ENCODE results near the gene PCNX1. TPM values are rescaled to one million over a fixed set of nuclear protein-coding genes. Genes with fewer than 3 reads are reported as not detected.

Gene PCNX1
- total and polyA plus RNA-seq, 9 of the 15 experiments (the other 6 are each of a cell fraction or from before 2014, with no cell fraction given) = 0.30 to 4.5 (median 2.3) TPM

DNA sequence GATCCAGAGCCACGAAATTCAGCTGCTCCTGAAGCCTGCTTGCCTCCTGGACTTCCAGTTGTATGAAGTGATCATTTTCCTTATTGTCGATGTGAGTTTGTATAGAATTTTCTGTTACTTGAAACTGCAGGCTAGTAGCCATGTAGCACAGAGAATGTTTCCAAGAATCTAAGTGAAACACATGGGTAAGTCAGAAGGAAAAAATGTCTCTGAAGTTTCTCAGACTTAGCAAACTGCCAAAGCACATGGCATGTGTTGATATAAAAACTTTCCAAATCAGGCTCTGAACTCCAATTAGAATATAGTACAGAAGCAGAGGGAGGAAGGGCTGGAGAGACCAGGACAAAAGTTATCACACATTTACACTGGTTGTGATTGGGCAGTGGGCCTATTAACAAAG lies 9.8 kb upstream of the PCNX1 start:
- ChIA-PET CTCF (ENCODE audit: low intra/inter-chr PET ratio) (no interaction called here), POLR2A (no interaction called here)
- in situ Hi-C loops (cut with MboI) (no loop called here), intact Hi-C loops (cut with micrococcal nuclease) (no loop called here)
- Histone ChIP-seq H3K79me2 (ENCODE audit: control insufficient read depth, insufficient read depth, low read length) (no peaks in the 10 kb centered on the region), H3K4me2 (ENCODE audit: insufficient read depth, low read length) (no peak overlapping the region), H3K36me3 (ENCODE audit: control insufficient read depth, insufficient read depth, low read length) (no peaks in the 10 kb centered on the region), H2AFZ (ENCODE audit: low read depth, low read length) (no peak overlapping the region), H3K27ac (ENCODE audit: extremely low read depth, low read depth, low read length) (no peak overlapping the region), H3K9ac (ENCODE audit: insufficient read depth in 1 of 2, low read depth in 2 of 2, low read length in 2 of 2) (no peak overlapping the region), H3K4me3 (no peak overlapping the region), H3K9me3 (replicated peaks; ENCODE audit: control insufficient read depth, insufficient read depth, low read depth, low read length) (no peaks in the 10 kb centered on the region), H3K4me1 (replicated peaks in 1 of 2; ENCODE audit: control insufficient read depth in 2 of 2, insufficient read depth in 2 of 2, low read length in 2 of 2) (no peaks in the 10 kb centered on the region), H4K20me1 (replicated peaks; ENCODE audit: control insufficient read depth, insufficient read depth, low read length) (no peaks in the 10 kb centered on the region; the same call in 1 of the 2 replicates), H3K27me3 (ENCODE audit: control insufficient read depth in 2 of 2, insufficient read depth in 2 of 2, low read length in 2 of 2) (peaks cover 0 to 2% of the 10 kb centered on the region in 2 experiments; a peak in 1 of 5 replicates), H3K9me1 (ENCODE audit: control insufficient read depth, insufficient read depth, low read length) (no peaks in the 10 kb centered on the region)
- DNase-seq (ENCODE audit: extremely low read depth in 1 of 4, low spot score in 3 of 4) (no peak), FAIRE-seq (no peak), ATAC-seq (no peak)
- no TSS peak for BruUV-seq (replicated peaks)
- TF ChIP-seq, protein P1, sequence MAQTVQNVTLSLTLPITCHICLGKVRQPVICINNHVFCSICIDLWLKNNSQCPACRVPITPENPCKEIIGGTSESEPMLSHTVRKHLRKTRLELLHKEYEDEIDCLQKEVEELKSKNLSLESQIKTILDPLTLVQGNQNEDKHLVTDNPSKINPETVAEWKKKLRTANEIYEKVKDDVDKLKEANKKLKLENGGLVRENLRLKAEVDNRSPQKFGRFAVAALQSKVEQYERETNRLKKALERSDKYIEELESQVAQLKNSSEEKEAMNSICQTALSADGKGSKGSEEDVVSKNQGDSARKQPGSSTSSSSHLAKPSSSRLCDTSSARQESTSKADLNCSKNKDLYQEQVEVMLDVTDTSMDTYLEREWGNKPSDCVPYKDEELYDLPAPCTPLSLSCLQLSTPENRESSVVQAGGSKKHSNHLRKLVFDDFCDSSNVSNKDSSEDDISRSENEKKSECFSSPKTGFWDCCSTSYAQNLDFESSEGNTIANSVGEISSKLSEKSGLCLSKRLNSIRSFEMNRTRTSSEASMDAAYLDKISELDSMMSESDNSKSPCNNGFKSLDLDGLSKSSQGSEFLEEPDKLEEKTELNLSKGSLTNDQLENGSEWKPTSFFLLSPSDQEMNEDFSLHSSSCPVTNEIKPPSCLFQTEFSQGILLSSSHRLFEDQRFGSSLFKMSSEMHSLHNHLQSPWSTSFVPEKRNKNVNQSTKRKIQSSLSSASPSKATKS (CRISPR knock-in tag; IDR thresholded peaks at IDR 0.05) = no peak
- TF ChIP-seq, protein P2, sequence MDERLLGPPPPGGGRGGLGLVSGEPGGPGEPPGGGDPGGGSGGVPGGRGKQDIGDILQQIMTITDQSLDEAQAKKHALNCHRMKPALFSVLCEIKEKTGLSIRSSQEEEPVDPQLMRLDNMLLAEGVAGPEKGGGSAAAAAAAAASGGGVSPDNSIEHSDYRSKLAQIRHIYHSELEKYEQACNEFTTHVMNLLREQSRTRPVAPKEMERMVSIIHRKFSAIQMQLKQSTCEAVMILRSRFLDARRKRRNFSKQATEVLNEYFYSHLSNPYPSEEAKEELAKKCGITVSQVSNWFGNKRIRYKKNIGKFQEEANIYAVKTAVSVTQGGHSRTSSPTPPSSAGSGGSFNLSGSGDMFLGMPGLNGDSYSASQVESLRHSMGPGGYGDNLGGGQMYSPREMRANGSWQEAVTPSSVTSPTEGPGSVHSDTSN (CRISPR knock-in tag; IDR thresholded peaks at IDR 0.05; ENCODE audit: low read depth) = no peak
- TF ChIP-seq, protein P2 (tag; conservative IDR thresholded peaks at IDR 0.05; ENCODE audit: low read depth) = no peak
- WGBS (ENCODE audit: insufficient coverage, low coverage, missing lambda C conversion rate) = 0% methylated on average over 2 of the region's 2 CpGs
